GM12891 (cell line): ENCODE measurements around the gene ARHGAP19.

Experiments
- PAX5 ChIP-seq: IDR thresholded peaks from 2 replicates; pipeline ENCODE4 v1.6.1; 2011; ENCODE audit warnings: low read length, moderate library complexity, mild to moderate bottlenecking; ENCODE audit not compliant: insufficient read depth, severe bottlenecking
- POLR2A ChIP-seq: IDR thresholded peaks from 2 replicates; pipeline ENCODE4 v1.6.1; 2011; ENCODE audit warnings: low read depth, low read length, control low read depth
- POLR2AphosphoS5 ChIP-seq: IDR thresholded peaks from 2 replicates; pipeline ENCODE4 v1.6.1; 2011; ENCODE audit warnings: low read depth, low read length, control low read depth
- POU2F2 ChIP-seq: IDR thresholded peaks from 2 replicates; pipeline ENCODE4 v1.6.1; 2011; ENCODE audit warnings: low read depth, mild to moderate bottlenecking, control low read depth, low read length, moderate library complexity
- SPI1 ChIP-seq: IDR thresholded peaks from 2 replicates; pipeline ENCODE4 v1.6.1; 2011; ENCODE audit warnings: low read depth, low read length, control low read depth
- TAF1 ChIP-seq: IDR thresholded peaks from 2 replicates; pipeline ENCODE4 v1.6.1; 2011; ENCODE audit warnings: low read depth, low read length, control low read depth

GRCh38 chr10:97279121-97279815 lies 13.2 kb downstream of the ARHGAP19 start:
- no peak for TF ChIP-seq POLR2AphosphoS5
- TF ChIP-seq POLR2A: no peak
- TF ChIP-seq SPI1: no peak
- no peak for TF ChIP-seq POU2F2
- TF ChIP-seq TAF1: no peak
- TF ChIP-seq PAX5: no peak
